Fibroblast of the aortic adventitia (primary cell): Measurements from ENCODE around the gene GALNT1. TPM values are rescaled to one million over a fixed set of nuclear protein-coding genes. Genes with fewer than 3 reads are reported as not detected.

ENCODE experiments used
- DNase-seq: peaks from one replicate; pipeline ENCODE4 v3.0.0-alpha.2; 2010; ENCODE audit warnings: low read depth
- H3K4me3 ChIP-seq: 2 replicates; pipeline ENCODE4 v1.5.1; 2011; ENCODE audit warnings: low read depth, mild to moderate bottlenecking, control low read depth, low read length, moderate library complexity
- CTCF ChIP-seq: IDR thresholded peaks from 2 replicates; pipeline ENCODE4 v1.5.1; 2011; ENCODE audit warnings: mild to moderate bottlenecking, low read length, control low read depth, inconsistent platforms; ENCODE audit not compliant: insufficient read depth
- total RNA-seq: library from RNA; depleted of rRNA; stranded (reverse); fragments of >200 nt; gene quantifications from 2 replicates; pipeline ENCODE4 v1.2.3, GENCODE V29; 2012; ENCODE audit warnings: low replicate concordance

GALNT1 gene
- total RNA-seq, 1 donor: 49.0 TPM

- H3K4me3 ChIP-seq: no peak overlapping the region
- no peak for DNase-seq
- no peak for TF ChIP-seq CTCF
Measured at GRCh38 chr18:35623255-35623654, 41.7 kb downstream of the GALNT1 start.

GRCh38 chr18:35624146-35624545 lies 42.6 kb downstream of the GALNT1 start:
- no peak for TF ChIP-seq CTCF
- no peak overlapping the region for H3K4me3 ChIP-seq
- no peak for DNase-seq

- TF ChIP-seq CTCF: no peak
- no peak overlapping the region for H3K4me3 ChIP-seq
- DNase-seq: no peak
Measured at GRCh38 chr18:35625232-35625631, 43.7 kb downstream of the GALNT1 start.

GRCh38 chr18:35633761-35634160 lies 52.2 kb downstream of the GALNT1 start:
- DNase-seq: no peak
- H3K4me3 ChIP-seq: no peak overlapping the region
- no peak for TF ChIP-seq CTCF

GRCh38 chr18:35634323-35634722 lies 52.8 kb downstream of the GALNT1 start:
- H3K4me3 ChIP-seq: no peak overlapping the region
- DNase-seq: no peak
- TF ChIP-seq CTCF: no peak

- TF ChIP-seq CTCF: no peak
- DNase-seq: peak; percentile 52
- H3K4me3 ChIP-seq: no peak overlapping the region
Measured at GRCh38 chr18:35635170-35635569, 53.6 kb downstream of the GALNT1 start.

- DNase-seq: no peak
- no peak for TF ChIP-seq CTCF
- no peak overlapping the region for H3K4me3 ChIP-seq
Measured at GRCh38 chr18:35637227-35637626, 55.7 kb downstream of the GALNT1 start.
